ENCODE data around the gene DAW1. TPM values are rescaled to one million over a fixed set of nuclear protein-coding genes. Genes with fewer than 3 reads are reported as not detected.
"Not testable (repeated sequence)": the region's sequence is repeated elsewhere in the genome, so short reads cannot be mapped to it uniquely, and the experiment has no call there.

DAW1 gene, protein sequence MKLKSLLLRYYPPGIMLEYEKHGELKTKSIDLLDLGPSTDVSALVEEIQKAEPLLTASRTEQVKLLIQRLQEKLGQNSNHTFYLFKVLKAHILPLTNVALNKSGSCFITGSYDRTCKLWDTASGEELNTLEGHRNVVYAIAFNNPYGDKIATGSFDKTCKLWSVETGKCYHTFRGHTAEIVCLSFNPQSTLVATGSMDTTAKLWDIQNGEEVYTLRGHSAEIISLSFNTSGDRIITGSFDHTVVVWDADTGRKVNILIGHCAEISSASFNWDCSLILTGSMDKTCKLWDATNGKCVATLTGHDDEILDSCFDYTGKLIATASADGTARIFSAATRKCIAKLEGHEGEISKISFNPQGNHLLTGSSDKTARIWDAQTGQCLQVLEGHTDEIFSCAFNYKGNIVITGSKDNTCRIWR
- under 1 TPM; 0.45 to 0.72 (median 0.65) TPM for polyA plus RNA-seq (ENCODE audit: insufficient read length in 3 of 3)
- long read RNA-seq, donor 1, result 0 reads
- long read RNA-seq, donor 2, result 0 reads
- long read RNA-seq, donor 3, result 0 reads
- long read RNA-seq, donor 4, result 0 reads
- long read RNA-seq, donor 5, result 0 reads
- long read RNA-seq, donor 6, result 0 reads
- long read RNA-seq, donor 7, result 0 reads
- long read RNA-seq, donor 8, result 0 reads
- long read RNA-seq, donor 9, result 0 reads
- long read RNA-seq, donor 10, result 0 reads
- long read RNA-seq, donor 11, result 0 reads
- long read RNA-seq, donor 12, partial matches to known transcripts, result 0 of 1 reads
- long read RNA-seq, donor 12, other reads (novel, unspliced or antisense), result 0 of 1 reads
- long read RNA-seq, donor 13, result 0 reads
- long read RNA-seq, donor 14, result 0 reads
- long read RNA-seq, donor 15, result 0 reads
- long read RNA-seq, donor 16, result 0 reads

DNA sequence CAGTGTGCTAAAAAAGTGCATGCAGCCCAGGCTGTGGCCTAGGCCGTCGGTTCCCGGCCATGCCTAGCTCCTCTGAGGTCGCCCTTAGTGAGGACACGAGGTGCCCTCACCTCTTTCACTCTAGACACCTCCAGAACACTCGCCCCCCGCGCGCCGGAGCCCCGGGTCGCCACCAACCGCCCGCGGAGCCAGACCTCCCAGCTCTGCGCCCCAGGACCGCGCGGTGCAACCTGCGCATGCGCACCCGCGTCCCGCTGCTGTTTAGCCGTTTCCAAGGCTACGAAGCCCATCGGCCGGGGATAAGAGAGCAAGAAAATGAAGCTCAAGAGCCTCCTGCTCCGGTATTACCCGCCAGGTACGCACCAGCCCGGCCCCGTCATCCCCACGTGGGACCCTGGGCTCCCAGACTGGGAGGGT is at the start of gene DAW1:
Gene DAW1, plus strand, starts transcription at position 257 of the 417 bp plus-strand sequence. Its CDS starts 59 bp downstream, at position 316.
- peak in 6 of 11 donors; percentile 41 to 67 (median 58) for DNase-seq (ENCODE audit: extremely low read depth in 1 of 11, low read depth in 9 of 11, low spot score in 4 of 11)

DNA sequence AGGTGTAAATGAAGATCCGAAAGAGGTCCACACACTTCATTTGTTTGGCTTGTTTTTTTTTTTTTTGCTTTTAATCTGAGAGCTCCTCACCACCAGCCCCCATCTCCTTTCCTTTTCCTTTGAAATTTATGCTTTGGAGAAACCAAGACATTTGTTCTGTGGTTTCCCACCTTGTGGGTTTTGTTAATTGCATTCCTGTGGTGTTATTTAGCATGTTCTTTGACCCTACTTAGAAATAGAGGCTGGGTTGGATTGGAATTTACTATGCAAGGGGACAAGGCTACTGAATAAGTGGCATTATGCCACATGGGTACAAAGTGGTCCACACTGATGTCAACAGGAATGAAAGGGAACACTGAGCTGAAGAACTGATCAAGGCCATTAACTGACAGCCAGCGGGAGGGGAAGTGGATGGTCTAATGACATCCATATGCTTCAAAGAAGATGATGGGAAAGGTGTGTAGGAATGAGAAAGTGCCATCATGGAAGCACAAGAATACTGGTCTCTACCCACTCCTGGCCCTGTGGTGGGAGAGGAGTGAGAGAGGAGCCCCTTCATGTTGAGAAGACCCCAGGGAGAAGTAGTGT is 48.9 kb upstream of the DAW1 start:
- no peak for DNase-seq (ENCODE audit: extremely low read depth in 1 of 11, low read depth in 9 of 11, low spot score in 4 of 11)

DNA sequence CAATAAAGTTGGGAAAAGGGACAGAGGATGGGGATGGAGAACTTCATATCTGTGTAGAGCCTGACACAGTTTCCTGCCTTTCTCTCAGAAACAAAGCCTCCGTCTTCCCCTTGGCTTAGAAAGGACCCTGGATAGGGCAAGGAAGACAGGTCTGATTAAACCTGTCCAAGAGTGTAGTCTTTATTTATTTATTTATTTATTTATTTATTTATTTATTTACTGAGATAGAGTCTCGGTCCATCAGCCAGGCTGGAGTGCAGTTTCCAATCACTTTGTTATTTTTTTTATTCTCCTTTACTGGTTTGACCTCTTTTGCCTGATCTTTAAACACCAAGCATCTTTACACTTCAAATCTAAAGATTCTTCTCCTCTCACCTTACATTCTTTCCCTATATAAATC is 47.5 kb upstream of the DAW1 start:
- no peak for DNase-seq (ENCODE audit: extremely low read depth in 1 of 11, low read depth in 9 of 11, low spot score in 4 of 11)

DNA sequence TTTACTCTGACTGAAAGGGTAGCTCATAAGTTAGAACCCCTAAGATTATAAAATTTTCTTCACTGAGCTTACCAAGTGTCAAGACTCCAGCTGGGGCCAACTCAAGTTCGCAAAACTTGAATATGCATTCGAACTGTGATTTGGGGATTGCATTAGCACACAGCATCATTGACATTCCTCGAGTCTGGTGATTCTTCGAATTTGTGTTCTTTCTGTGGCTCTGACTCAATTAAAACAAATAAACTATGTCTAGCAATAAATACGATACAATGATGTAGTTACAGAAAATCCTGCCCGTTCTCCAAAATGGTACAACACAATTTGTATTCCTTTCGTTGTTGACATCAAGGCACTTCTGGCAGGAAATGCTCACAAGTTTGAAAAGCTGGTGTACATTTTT is 46.7 kb upstream of the DAW1 start:
- no peak for DNase-seq (ENCODE audit: extremely low read depth in 1 of 11, low read depth in 9 of 11, low spot score in 4 of 11)

DNA sequence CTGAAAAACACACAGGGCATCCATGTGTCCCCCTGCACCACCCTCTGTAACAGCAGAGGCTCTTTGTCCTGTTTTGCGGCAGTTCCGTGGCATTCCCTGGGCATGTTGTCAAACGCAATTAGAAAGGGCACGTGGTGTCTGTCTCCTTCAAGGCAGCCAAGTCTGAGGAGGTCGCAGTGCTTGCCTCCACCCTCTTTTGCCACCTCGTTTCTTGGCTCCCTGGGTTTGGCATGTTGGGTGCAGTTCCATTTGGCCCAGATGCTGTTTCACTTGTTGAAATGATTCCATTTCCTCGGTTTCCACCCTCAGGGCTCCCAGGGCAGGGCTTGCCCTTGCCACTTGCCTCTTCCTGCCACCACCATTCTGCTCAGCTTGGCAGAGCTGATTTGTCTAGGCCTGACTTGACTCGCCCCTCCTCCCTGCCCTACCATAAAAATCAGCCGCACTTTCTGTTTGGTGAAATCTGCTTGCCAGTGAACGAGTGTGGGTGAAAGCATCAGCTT is 45.4 kb upstream of the DAW1 start:
- no peak for DNase-seq (ENCODE audit: extremely low read depth in 1 of 11, low read depth in 9 of 11, low spot score in 4 of 11)

DNA sequence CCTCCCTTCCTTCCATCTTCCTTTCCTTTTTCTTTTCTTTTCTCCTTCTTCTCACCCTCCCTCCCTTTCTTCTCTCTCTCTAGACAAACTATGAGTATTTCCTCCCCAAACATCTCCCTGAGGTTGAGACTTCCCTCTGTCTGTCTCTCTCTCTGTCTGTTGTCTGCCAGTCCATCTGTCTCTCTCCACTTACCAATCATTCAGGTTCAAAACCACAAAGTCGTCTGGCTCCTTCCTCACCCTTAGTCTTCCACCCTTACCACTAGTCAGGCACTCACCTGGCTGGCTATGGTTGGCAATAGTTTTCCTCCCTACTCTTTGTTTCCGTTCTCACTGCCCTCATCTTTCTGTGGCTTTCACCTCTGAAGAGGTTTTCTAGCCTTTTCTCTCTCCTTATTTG is 44.9 kb upstream of the DAW1 start:
- DNase-seq (ENCODE audit: extremely low read depth in 1 of 11, low read depth in 9 of 11, low spot score in 4 of 11), result no peak

DNA sequence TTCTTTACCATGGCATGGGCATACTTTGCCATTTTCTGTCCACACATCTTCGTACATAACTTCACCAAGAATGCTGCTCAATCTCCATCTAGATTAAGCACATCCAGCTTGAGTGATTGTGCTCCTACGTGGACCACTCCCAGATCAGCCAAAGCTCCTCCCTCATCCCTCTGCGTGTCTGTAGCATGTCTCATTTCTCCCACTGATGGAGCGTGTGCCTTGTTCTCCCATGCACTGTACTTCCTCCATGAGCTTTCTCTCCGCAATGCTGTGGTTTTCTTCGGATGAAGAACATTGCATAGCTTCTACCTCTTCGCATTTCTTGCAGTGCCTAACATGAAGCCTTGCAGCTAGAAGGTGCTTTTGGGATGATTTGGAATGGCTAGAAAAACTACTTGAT is 44.3 kb upstream of the DAW1 start:
- no peak for DNase-seq (ENCODE audit: extremely low read depth in 1 of 11, low read depth in 9 of 11, low spot score in 4 of 11)

DNA sequence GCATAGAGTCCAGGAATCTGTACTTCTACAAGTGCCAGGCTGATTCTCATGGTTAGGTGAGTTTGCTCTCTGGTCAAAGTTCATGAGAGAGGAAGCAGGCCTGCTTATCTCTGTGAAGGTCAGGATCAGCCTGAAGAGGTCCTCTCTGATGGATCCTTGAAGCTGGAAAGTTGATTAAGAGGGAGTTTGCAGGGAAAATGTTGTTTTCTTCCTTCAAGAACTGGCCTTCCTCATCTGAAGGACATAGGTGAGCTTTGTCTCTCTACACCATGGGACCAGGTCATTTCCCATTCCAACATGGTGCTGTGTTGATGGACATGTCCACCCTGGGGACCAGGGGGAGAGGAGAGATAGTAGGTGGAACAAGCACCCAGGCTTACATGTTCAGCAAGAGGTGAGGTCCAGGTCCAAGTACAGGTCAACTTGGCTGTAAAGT is 42.9 kb upstream of the DAW1 start:
- DNase-seq (ENCODE audit: extremely low read depth in 1 of 11, low read depth in 9 of 11, low spot score in 4 of 11), result no peak

DNA sequence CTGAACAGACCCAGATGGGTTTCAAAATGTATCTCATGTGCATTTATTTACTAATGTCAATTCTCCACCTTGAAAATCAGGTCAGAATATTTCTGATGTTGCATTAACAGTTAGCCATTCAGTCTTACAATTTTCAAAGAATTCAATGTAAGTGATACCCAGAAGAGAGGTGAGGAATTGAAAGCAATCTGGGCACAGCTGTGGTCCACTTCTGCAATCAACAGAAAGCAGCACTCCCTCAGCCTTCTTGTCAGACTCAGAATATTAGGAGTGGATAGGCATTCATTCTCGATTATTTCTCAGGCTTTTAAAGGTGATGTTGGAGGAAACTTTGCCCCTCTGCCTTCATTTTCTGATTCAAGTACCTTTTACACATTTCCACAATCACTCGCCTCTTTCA is 42.1 kb upstream of the DAW1 start:
- DNase-seq (ENCODE audit: extremely low read depth in 1 of 11, low read depth in 9 of 11, low spot score in 4 of 11), result no peak

DNA sequence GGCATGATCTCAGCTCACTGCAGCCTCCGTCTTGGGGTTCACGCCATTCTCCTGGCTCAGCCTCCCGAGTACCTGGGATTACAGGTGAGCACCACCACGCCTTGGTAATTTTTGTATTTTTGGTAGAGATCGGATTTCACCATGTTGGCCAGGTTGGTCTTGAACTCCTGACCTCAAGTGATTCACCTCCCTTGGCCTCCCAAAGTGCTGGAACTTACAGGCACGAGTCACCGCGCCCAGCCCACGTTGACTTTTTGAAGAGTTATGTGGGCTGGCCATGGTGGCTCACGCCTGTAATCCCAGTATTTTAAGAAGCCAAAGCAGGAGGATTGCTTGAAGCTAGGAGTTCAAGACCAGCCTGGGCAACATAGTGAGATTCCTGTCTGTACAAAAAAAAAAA is 37.0 kb upstream of the DAW1 start:
- no peak for DNase-seq (ENCODE audit: extremely low read depth in 1 of 11, low read depth in 9 of 11, low spot score in 4 of 11)

DNA sequence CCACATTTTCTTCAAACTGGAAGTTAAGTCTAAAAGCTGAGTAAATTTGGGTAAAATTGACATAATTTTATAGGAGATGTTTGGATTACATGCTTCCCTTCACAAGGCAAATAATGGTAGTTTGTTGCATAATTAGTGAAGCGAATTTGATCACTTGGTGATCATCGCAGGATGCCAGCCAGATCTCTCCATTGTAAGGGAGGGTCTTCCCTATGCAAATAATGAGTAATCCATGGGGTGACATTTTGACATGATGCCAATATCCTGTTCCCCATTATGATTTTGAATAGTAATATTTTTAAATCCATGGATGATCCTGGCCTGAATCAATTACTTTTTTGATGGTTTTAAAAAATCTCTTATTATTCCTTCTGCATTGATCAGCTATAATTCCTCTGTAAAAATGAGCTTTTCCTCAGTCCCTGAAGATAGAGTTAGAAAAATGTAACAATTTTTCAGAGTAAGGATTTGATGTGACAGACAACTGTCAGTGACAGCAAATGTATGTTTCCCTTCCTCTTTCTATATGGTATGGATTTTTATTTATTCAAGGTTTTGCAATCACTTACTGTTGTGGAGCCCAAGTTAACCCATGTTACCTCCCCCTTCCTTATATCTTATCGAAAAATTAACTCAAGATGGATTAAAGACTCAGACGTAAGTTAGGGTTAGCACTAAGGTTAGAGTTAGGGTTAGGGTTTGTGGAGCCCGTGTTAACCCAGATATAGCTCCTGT is 36.3 kb upstream of the DAW1 start:
- no peak for DNase-seq (ENCODE audit: extremely low read depth in 1 of 11, low read depth in 9 of 11, low spot score in 4 of 11)

DNA sequence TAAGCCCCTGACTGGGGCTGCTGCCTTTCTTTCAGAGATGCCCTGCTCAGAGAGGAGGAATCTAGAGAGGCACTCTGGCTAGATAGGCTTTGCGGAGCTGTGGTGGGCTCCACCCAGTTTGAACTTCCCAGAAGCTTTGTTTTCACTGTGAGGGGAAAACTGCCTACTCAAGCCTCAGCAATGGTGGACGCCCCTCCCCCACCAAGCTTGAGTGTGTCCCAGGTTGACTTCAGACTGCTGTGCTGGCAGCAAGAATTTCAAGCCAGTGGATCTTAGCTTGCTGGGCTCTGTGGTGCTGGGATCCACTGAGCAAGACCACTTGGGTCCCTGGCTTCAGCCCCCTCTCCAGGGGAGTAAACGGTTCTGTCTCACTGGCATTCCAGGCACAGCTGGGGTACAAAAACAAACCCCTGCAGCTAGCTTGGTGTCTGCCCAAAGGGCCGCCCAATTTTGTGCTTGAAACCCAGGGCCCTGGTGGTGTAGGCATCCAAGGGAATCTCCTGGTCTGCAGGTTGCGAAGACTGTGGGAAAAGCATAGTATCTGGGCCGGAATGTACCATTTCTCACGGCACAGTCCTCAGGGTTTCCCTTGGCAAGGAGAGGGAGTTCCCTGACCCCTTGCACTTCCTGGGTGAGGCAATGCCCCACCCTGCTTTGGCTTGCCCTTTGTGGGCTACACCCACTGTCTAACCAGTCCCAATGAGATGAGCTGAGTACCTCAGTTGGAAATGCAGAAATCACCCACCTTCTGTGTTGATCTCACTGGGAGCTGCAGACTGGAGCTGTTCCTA is 31.9 kb upstream of the DAW1 start:
- DNase-seq (ENCODE audit: extremely low read depth in 1 of 11, low read depth in 9 of 11, low spot score in 4 of 11), result not testable (repeated sequence)

DNA sequence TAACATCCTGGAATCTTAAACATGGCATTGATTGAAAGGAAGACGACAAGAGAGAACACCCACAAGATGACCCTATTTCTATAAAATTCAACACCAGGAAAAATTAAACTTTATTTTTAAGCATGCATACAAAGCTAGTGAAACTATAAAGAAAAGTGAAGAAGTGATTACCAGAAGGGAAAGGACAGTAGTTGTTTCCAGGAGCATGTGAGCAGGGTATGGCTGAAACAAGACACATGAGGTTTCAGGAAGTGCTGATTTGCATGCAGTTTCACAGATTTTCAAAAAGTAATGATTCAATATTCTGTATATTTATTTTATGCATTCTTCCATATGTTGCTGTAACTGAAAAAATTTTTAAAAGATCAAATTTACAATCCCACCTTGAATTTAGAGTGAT is 24.6 kb upstream of the DAW1 start:
- no peak for DNase-seq (ENCODE audit: extremely low read depth in 1 of 11, low read depth in 9 of 11, low spot score in 4 of 11)

DNA sequence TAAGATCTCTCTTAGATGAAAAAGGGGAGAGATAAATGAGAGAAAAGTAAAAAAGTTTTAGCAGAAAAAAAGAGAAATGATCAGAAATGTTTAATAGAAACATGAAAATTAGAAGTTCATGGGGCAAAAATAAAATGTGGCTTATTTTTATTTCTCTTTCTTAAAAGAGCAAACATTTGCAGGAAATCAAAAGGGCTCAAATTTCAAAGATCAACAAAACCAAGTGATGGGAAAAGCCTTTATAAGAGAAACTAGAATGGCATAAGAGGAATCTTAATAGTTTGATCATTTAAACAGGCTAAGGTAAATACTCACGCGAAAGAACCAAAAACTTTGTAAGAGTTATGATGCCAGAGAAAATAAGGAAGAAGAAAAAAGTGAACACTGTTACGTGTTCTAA is 23.3 kb upstream of the DAW1 start:
- no peak for DNase-seq (ENCODE audit: extremely low read depth in 1 of 11, low read depth in 9 of 11, low spot score in 4 of 11)

DNA sequence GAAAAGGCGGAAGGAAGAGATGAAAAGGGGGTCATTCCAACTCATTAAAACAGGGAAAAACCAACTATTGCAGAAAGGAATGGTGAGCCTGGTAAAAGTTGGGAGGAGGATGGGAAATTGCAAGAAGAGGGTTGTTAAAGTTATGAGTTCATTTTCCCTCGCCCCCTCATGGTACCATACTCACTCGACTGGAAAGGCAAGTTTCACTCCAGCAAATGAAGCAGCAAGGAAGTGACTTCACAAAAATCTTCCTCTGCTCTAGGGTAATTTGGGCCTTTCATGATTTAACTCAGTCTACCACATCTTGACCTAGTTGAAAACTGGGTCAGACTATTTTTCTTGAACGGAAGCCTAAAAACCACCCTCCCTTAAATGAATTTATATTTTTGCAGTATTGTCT is 22.8 kb upstream of the DAW1 start:
- peak in 4 of 11 donors; percentile 5 to 32 (median 10) for DNase-seq (ENCODE audit: extremely low read depth in 1 of 11, low read depth in 9 of 11, low spot score in 4 of 11)

DNA sequence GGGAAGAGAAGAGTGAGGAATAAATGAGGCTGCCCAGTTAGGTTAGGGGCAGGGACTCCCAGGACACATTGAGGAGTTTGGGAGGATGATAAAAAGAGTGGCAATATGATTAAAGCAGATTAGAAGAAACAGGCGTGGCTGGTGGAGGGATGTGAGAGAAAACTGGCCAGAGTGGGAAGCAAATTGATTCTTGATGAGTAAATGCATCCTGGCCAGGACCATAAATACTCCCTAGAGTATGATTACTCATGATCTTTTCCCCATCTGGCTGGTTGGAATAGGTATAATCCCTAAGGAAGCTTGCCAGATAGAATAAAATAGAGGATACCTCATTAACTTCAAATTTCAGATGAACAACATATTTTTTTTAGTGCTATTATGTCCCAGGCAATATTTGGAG is 21.5 kb upstream of the DAW1 start:
- no peak for DNase-seq (ENCODE audit: extremely low read depth in 1 of 11, low read depth in 9 of 11, low spot score in 4 of 11)

DNA sequence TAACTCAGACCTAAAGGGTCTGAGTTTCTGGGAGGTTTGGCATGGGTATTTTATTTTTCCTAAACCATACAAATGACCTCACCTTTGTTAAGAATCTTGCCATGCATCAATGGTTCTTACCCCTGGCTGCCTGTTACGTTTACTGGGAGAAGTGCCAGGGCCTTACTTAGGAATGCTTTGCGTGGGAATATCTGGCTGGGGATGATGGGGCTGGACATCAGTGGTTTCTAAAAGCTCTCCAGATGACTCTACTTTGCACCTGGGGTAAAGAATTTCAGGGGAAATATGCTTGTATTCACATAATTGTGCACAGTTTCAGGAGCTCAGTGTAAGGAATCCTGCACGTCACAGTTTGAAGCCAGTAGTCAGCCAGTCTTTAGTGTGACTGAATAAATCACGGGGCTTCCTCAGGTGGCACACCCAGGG is 18.2 kb upstream of the DAW1 start:
- peak in 4 of 11 donors; percentile 10 to 47 (median 38) for DNase-seq (ENCODE audit: extremely low read depth in 1 of 11, low read depth in 9 of 11, low spot score in 4 of 11)

DNA sequence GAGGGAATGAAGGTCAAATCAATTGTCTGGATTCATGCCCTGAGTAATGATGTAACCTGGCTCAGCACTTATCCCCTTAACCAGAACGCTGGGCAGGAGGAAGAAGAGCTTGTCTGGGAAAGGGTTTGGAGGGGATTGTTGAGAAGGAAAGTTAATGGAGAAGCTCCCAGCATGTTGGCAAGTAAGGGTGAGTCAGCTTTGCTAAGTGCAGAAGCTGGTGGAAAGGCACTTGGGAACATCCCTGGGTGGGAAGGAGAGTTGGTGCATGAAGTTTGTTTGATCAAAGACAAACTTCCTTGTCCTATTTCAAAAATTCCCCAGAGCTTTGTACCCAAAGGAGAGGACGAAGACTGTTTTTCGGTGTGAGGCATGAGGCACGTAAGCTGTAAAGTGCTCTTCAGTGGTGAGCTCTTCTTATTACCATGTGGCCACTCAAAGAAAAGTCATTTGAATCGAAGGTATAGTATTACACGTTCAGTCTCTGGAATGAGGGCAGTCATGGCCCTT is 17.6 kb upstream of the DAW1 start:
- no peak for DNase-seq (ENCODE audit: extremely low read depth in 1 of 11, low read depth in 9 of 11, low spot score in 4 of 11)
